Tibial nerve (tissue), 4 donors: ENCODE results near the gene NARS2.

Source experiments
- CTCF ChIP-seq, 5 experiments: fragments of 200-600 bp in 3 of 5; fragments of 450-650 bp in 2 of 5; sonication (generic) in 3 of 5; IDR thresholded peaks; one replicate each; pipeline ENCODE4 v1.5.1; 2016 to 2019; ENCODE audit warnings: antibody characterized with exemption in 5 of 5, mild to moderate bottlenecking in 3 of 5, moderate library complexity in 2 of 5
- EP300 ChIP-seq, 2 donors: sonication (generic); formaldehyde crosslinking; IDR thresholded peaks; one replicate each; pipeline ENCODE4 v1.6.1; 2017; ENCODE audit warnings: antibody characterized with exemption in 2 of 2, mild to moderate bottlenecking in 1 of 2
- POLR2A ChIP-seq, 2 donors: fragments of 450-650 bp; IDR thresholded peaks; one replicate each; pipeline ENCODE4 v1.6.1; 2017; ENCODE audit warnings: antibody characterized with exemption in 2 of 2, mild to moderate bottlenecking in 2 of 2, moderate library complexity in 2 of 2

- no peak for TF ChIP-seq CTCF (IDR thresholded peaks at IDR 0.05)
- no peak for TF ChIP-seq POLR2A (IDR thresholded peaks at IDR 0.05)
- no peak for TF ChIP-seq EP300 (IDR thresholded peaks at IDR 0.05)
Observed at GRCh38 chr11:78465169-78465942, 109.3 kb downstream of the NARS2 start.
